ENCODE measurements around the gene CDKAL1.

The CDKAL1 gene

DNA sequence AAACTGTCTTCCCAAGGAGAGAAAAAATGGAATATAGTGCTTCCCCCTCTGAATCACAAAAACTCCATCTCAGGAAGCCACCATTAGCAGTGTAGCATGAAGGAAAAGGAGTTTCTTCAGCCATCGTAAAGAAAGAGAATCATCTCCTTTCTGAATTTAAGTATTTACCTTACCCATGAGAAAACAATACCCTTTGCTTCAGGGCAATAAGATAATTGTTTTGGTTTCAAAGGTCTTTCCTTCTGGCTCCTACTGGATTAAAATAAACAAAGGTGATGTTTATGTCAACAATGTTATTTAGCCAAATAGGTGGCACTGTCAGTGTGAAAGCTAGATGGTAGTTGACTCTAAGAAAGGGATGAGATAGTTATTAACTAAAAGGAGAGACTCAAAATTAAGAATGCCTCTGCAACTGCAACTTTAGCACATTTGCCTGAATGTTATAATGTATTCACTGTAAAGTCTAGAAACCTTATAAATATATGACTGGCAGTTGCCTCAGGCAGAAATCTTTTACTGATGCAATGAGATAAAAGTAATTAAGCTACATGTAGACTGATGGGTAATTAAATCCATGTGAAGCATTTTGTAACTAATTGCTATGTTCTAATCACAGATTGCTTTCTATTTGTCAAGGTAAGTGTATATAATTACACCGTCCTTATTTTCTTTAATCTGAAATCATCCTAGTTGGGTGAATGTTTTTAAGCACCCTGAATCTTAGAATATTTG, 399.0 kb downstream of the CDKAL1 start:
- no peak for DNase-seq

DNA sequence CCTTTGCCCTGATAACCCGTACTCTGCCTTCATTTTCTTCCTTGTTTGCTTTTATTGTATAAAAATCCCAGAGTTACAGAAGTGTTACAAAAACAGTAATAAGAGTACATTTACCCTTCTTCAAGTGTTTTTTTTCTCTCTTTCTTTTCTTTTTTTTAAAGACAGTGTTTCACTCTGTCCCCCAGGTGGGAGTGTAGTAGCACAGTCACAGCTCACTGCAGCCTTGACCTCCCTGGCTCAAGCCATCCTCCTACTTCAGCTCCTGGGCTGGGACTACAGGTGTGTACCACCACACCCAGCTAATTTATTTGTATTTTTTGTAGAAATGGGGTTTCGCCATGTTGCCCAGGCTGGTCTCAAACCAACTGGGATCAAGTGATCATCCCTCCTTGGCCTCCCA, 402.7 kb downstream of the CDKAL1 start:
- DNase-seq: no peak

DNA sequence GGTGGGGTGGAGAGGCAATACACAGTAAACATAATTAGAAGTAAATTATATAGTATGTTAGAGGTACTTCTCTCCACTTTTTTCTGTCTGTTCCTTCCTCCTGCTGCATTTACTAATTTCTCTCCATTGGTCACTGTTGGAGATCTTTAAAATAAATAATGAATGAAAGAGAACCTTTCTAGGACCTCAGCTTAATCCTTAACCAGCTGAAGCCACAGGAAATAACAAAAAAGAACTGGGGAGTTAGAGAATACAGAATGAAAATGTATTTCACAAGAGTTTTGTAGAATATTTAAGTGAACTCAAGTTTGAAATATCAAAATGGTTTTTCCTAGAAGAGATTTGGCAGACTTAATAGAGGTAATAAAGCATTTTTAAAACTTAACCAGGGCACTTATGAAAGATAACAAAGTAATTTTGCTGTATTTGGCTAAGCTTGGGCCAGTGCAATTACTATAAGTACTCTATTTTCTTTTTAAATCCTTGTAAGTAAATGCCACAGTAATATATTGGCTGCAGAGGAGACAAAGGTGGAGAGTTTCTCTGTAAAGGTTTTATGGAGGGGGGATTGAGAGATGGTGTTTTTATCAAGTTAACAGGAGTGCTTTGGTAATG, 405.0 kb downstream of the CDKAL1 start:
- no peak for DNase-seq

DNA sequence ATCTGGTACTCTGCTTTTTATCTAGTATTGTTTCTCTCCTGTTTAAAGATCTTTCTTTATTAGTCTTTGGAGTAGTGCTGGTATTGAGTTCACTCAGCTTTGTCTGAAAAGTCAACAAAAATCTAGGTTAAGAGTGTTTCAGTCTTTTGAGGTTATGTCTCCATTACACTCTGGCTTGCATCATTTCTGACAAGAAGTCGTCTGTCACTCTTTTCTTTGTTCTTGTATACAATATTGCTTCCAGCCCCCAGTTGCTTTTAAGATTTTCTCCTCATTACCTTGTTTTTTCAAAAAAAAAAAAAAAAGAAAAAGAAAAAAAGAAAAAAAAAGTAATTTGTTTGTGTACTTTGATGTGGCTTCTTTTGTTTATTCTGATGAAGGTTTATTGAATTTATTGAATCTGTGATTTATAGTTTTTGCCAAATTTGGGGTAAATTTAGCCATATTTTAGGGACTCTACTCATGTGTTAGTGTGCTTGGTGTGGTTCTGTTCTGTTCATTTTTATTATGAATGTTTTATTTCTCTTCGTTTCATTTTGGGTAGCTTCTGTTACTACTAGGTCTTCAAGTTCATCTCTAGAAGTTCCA, 408.9 kb downstream of the CDKAL1 start:
- DNase-seq: no peak

DNA sequence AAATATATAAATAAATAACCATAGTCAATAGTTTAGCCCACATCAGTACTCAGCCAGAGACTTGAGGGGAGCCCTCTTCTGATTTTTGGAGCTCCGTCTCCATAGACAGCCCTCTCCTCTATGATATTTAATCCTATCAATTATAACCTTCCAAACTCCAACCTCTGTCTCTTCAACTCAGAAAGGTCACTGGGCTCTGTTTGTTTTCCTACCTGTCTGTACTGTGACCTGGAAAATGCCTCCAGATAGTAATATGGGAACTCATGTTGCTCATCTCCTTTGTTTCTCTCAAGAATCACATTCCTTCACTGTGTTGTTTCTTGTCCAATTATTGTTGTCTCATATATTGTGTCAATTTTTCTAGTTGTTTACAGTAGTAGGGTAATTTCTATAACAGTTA, 409.7 kb downstream of the CDKAL1 start:
- DNase-seq: no peak

DNA sequence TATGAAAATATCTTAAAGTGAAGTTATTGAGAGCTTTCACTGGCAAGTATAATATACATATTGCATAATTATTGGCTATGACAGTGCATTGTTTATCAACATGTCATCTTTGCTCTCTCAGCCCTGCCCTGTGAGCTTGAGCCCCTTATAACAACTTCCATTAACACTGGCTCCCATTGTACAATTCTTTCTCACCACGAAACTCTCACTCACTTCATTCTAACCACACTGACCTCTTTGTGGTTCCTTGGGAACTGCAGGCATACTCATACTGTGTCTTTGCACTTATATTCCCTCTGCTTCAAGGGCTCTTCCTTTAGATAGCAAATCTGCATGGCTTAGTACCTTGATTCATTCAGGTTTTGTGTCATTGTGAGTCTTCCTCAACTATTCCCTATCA, 411.8 kb downstream of the CDKAL1 start:
- DNase-seq: no peak

DNA sequence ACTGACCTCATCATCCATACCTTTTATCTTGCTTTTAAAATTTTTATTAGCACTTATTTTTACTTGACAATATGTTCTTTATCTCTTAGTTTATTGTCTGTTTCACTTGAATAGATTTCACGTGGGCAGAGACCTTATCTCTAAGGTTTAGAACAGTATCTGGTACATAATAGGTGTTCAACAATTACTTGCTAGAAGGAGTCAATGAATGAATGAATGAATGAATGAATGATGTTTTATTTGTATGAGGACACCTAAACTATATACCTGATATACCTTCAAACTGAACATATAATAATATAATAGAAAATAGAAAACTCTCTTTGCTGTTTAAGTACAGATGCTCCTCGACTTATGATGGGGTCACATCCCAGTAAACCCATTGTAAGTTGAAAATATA, 412.6 kb downstream of the CDKAL1 start:
- no peak for DNase-seq

DNA sequence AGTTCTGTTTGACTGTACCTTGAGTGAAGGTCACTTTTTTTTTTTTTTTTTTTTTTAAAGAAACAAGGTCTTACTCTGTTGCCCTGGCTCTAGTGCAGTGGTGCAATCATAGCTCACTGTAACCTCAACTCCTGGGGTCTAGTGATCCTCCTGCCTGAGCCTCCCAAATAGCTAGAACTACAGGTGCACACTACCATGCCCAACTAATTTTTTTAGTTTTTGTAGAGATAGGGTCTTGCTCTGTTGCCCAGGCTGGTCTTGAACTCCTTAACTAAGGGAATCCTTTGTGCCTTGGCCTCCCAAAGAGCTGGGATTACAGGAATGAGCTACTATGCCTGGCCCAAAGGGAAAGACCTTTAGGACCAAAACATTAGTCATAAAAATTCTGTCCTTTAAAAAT, 413.7 kb downstream of the CDKAL1 start:
- no peak for DNase-seq

DNA sequence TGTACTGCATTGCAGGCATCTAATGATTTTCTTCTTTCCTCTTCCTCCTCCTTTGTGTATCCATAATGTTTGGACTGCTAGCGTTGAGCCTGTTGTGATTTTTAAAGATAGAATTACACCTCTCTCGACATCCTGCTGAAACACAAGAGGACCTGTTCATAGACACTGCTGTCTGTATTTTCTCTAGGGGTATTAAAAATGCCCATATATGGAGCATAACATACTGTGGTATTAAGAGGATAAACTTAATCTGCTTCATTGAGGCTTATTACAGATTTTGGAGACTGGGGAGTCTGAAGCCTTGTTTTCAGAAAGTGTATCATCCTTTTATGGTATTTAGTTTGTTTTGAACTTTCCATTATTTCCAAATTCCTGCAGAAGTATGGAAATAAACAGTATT, 414.3 kb downstream of the CDKAL1 start:
- no peak for DNase-seq

DNA sequence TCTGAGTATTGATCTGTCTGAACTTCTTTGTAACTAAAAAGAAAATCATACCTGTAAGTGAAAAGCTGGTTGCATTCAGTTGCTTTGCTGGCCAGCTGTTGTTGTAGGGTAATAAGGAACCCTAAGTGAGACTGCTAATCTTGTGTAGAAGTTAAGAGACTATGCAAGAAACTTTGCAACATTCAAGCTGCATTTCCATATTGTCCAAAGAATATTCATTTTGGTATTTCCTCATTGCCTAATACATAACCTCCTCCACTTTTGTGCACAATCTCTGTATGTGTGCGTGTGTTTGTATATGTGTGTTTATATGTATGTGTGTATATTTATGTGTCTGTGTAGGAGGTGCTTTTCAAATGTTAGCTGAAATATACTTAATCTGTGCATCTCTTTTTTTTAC, 414.9 kb downstream of the CDKAL1 start:
- DNase-seq: no peak

DNA sequence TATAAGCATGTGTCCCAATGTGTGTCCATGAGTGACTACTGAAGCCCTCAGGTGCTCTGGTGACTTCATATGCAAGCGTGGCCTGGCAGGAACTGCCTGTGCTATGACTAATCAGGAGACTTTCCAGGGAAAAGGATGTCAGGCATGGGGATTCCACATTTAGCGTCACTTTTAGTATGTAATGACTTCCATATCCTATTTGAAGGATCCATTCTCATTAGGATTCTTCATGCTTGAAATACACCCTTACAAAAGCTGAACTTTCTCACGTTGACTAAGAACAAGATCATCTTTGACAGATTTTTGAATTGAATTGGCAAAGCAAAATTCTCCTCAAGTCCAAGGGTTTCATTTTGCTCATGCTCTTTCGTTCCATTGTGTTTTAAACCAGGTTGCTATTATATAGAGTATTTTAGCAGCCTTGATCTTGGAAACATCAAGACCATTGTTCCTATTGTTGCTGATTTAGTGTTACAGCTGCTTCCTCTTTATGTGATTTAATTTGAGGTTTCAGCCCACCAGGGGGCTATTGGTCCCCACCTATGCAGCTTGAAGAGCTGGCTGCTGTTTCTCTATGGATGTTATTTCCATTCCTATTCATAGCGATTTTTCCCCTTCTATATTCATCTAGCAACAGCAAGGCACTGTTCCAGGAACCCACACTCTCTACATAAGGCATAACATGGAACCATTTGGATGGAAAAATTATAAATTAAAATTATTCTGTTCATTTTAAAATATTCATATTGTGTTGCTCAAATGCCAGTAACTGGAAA, 418.6 kb downstream of the CDKAL1 start:
- DNase-seq: peak; percentile 0

DNA sequence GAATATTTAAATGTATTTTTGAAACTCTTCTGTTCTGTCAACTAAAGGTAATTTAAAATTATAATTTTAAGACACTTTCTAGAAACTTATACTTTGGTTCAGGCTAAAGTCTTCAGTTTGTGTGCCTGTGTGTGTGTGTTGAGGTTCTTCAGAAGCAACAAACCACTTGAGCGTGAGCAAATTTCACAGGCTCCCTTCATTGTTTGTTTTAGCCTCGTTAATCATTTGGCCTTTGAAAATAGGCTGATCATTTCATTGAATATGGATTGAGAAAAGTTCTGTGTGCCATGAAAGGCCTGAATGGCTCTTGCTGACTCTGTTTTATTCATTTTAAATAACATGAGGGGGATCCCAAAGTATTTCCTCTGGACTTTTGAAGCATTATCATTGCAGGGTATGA, 420.1 kb downstream of the CDKAL1 start:
- no peak for DNase-seq

DNA sequence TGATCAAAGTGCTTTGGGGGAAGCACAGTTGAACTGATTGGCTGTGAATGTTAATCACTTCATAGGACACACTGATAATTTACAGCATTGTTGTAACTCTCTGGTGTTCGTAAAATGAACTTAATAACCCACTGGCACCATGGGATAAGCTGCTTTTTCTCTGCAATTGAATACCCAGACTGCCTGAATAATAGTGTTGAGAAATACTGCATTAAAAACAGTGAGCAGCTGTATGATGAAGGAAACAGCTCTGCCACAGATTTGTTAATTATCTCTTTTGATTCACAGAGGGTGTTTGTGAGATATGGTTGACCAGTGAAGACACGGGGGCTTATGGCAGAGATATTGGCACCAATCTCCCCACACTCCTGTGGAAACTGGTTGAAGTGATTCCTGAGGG, 420.9 kb downstream of the CDKAL1 start:
- DNase-seq: no peak

DNA sequence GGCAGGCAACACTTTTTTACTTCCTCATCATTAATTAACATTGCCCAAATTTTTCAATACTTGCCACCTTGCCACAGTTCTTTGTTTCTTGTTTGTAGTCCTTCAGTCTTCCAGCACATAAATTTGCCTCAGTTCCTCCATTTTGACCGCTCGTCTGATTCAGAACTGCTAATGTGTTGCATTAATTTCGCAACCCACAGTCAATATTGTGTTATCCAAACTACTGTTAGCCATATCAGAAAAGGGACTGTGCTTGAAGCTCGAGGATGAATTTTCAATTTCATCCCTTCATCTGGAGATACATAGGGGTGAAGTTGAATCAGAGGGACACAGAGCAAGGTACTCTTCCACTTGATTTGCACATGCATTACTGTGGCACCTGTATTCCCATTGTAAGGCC, 421.5 kb downstream of the CDKAL1 start:
- DNase-seq: no peak

DNA sequence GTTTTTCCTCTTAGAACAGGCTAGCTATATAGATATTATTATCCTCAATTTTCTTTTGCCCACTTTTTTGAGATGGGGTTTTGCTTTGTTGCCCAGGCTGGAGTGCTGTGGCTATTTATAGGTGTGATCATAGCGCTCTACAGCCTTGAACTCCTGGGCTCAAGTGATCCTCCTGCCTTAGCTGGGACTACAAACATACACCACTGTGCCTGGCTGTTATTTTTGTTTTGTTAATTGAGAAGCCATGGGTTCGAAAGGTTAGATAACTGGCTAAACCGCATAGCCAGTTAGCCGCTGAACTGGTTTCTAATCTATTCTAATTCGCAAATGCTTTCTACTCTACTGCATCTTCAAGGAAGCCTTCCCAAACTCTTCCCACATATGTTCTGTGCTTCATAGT, 425.8 kb downstream of the CDKAL1 start:
- DNase-seq: no peak

DNA sequence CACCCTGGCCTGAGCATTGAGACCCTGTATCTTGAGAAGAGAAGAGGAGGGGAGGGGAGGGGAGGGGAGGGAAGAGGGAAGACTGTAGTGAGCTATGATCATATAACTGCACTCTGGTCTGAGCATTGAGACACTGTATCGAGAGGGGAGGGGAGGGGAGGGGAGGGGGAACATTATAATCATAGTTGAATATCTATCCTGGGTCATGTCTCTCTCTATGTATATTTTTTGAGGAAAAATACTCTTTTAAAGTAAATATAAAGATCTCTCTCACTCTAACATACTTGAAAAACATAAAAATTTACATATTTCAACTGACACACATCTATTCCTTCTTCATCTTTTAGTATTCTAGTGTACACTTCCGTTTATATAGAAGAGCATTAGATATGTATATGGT, 431.0 kb downstream of the CDKAL1 start:
- DNase-seq: no peak

DNA sequence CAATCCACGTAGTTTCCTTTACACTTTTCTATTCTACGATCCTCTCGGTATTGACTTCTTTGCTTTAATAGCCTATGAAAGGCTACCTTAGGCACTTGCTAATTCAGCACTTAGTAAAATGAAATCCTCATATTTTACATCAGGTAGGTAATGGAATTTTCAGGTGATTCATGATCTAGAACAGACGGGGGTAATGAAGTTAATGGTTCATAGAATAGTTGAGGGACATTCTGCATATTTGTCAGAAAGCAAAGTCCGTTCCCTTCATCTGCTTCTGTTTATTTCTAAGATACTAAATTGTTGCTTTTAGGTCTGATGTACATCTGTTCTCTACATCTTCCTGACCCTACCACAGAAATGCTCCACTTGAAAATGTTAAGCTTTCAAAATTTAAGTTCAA, 431.7 kb downstream of the CDKAL1 start:
- no peak for DNase-seq

DNA sequence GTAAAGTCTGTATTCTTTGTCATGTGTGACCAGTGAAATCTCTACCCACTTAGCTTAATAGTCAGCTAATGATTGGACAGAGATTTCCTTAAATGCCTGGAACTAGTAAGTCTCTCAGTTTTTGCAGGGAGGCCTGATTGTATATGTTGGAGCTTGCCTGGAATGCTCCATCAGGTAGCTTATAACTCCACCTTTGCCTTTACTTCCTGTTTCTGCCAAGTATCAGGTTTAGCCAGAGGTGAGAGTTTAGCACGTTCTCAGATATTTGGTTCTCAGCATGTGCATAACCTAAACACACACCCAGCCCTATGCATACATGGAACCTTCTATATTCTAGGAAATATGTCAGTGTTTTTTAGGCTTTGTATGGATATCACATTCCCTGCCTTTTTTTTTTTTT, 435.3 kb downstream of the CDKAL1 start:
- no peak for DNase-seq

DNA sequence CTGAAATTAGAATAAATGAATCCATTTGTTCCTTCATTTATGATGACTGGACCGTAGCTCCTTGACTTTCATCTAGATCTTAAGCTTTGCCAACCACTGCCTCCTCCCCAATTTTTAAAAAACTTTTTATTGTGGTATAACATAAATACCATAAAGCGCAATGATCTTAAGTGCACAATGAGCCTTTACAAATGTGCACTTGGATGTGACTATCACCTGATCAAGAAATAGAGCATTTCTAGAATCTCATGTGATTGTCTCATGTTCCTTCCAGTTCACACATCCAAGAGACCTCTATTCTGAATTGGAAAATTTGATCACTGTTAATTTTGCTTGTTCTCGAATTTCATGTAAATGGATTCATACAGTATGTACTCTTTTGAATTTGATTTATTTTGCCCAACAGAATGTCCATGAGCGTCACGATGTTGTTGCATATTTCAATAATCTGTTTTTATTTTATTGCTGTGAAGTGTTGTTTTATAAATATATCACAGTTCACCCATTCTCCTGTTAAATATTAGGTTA, 442.2 kb downstream of the CDKAL1 start:
- DNase-seq: no peak

DNA sequence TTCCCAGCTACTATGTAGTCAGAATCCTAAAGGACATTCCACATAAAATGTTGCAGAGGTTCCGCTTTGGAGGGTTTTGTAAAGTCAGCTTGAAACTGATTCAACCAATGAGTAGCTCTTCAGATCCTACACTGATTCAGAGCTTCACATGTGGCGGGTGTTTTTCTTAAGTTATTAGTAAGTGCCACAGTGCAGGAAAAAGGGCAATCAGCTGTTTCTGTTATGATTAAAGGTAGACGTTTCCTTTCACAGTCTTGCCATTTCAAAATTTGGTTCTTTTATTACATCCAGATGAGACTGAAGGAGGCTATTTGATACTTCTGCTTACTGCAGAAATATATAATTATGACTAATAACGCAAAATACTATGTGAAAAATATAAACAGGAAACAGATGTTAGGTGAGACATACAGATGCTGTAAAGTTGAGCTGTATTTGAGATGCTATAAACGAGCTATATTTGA, 443.9 kb downstream of the CDKAL1 start:
- DNase-seq: no peak

DNA sequence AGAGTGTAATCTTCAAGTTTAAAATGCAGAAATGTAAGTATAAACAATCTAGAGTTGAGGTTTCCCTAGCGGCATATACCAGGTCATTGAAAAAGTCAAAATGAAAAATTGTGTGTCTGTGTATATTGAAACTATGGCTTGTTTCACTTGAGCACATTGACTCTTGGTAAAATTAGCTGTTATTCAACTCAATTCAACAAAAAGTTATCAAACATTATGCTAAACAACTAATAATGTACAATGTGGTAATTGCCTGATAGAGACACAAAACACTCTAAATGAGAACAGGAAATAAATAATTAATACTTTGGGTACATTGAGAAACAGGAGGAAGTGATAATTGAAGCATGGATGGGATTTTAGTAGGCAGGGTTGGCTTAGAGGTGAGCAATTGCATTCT, 444.8 kb downstream of the CDKAL1 start:
- DNase-seq: no peak

DNA sequence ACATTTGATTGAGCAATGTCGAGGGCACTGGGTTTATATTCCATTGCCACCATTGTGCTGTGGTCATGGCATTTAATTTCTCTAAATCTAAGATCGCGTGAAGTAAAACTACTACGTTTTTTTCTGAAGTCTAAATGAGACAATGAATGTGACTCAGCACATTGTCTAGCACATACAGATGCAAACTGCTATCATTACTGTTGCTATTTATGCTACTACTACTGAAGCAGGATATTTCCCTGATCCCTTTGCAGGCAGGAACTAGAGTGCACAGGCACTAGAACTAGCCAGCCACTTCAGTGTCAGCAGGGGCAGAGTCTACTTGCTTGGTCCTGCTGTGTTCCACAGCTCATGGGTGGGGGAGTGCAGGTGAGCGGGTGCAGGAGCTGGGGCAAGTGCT, 449.7 kb downstream of the CDKAL1 start:
- no peak for DNase-seq

DNA sequence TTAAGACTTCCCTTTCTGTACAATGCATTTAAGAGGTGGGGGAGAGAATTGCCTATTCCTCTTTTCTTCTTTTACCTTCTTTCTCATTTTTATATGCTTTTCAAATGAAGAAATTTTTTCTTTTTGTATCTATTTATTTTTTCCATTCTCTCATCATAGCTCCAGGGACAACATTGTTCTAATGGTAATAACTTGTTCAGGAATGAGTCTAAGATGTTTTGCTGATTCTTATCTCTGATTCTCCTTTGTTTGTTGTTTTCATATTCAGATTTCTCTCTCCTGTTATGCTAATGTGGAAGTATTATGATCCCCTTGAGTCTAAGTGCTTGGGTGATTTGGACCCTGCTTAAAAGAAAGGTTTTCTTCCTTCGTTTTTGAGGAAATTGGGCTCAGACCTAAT, 451.6 kb downstream of the CDKAL1 start:
- DNase-seq: no peak

DNA sequence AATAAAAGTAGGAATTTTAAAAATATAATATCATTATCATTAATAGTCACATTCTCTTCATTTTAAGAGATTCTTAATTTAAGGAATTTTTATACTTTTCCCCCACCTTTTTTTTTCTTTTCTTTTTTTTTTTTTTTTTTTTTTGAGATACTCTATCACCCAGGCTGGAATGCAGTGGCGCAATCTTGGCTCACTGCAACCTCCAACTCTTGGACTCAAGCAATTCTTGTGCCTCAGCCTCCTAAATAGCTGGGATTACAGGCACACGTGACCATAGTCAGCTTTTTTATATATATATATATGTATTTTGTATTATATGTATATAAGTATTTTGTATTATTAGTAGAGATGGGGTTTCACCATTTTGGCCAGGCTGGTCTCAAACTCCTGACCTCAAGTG, 457.7 kb downstream of the CDKAL1 start:
- no peak for DNase-seq

Data from amniotic stem cell (primary cell).